GM21737 (cell line): ENCODE results near the gene COL25A1.

Experiments
- ATAC-seq: cut with Tn5 transposase; IDR thresholded peaks from one replicate; pipeline ENCODE4 v1.9.1; 2021; ENCODE audit warnings: mild to moderate bottlenecking, moderate library complexity; ENCODE audit not compliant: unreplicated experiment

COL25A1 gene

GRCh38 chr4:109302361-109303139, at the start of gene COL25A1:
Gene COL25A1, minus strand, starts transcription at chr4:109302658.
- no peak for ATAC-seq

- no peak for ATAC-seq
These were observed 47.7 kb upstream of the COL25A1 start for GRCh38 chr4:109350121-109350520.

- no peak for ATAC-seq
These were observed 32.0 kb upstream of the COL25A1 start for GRCh38 chr4:109334129-109335105.

- ATAC-seq, result no peak
These were observed 30.5 kb upstream of the COL25A1 start for GRCh38 chr4:109332926-109333464.

GRCh38 chr4:109327641-109328040, 25.2 kb upstream of the COL25A1 start:
- no peak for ATAC-seq

- no peak for ATAC-seq
These were observed 23.2 kb upstream of the COL25A1 start for GRCh38 chr4:109325698-109326097.

GRCh38 chr4:109323348-109323747, 20.9 kb upstream of the COL25A1 start:
- no peak for ATAC-seq

GRCh38 chr4:109321232-109321631, 18.8 kb upstream of the COL25A1 start:
- no peak for ATAC-seq

- ATAC-seq, result no peak
These were observed 17.2 kb upstream of the COL25A1 start for GRCh38 chr4:109319684-109320083.

- ATAC-seq, result no peak
These were observed 16.7 kb upstream of the COL25A1 start for GRCh38 chr4:109319156-109319555.

- ATAC-seq, result no peak
These were observed 13.4 kb upstream of the COL25A1 start for GRCh38 chr4:109315818-109316217.

GRCh38 chr4:109315341-109315740, 12.9 kb upstream of the COL25A1 start:
- ATAC-seq, result no peak

- no peak for ATAC-seq
These were observed 11.0 kb upstream of the COL25A1 start for GRCh38 chr4:109313168-109314133.

GRCh38 chr4:109303140-109303496, 660 bp upstream of the COL25A1 start:
- no peak for ATAC-seq

GRCh38 chr4:109301651-109302360, 652 bp downstream of the COL25A1 start:
- no peak for ATAC-seq

- ATAC-seq, result no peak
These were observed 4.0 kb downstream of the COL25A1 start for GRCh38 chr4:109298279-109299010.

- no peak for ATAC-seq
These were observed 5.9 kb downstream of the COL25A1 start for GRCh38 chr4:109296527-109296926.

- no peak for ATAC-seq
These were observed 7.4 kb downstream of the COL25A1 start for GRCh38 chr4:109295081-109295480.

GRCh38 chr4:109294468-109295020, 7.9 kb downstream of the COL25A1 start:
- no peak for ATAC-seq
